ENCODE data around the gene OR1F1. TPM values are rescaled to one million over a fixed set of nuclear protein-coding genes. Genes with fewer than 3 reads are reported as not detected.
A peak's percentile ranks its signal among the peaks of the same experiment; 100 is the strongest.

Gene OR1F1
- total and polyA plus RNA-seq, 2 of the 8 experiments (the other 6 are each of a cell fraction or from before 2014, with no cell fraction given): 0.52 to 1.2 TPM

DNA sequence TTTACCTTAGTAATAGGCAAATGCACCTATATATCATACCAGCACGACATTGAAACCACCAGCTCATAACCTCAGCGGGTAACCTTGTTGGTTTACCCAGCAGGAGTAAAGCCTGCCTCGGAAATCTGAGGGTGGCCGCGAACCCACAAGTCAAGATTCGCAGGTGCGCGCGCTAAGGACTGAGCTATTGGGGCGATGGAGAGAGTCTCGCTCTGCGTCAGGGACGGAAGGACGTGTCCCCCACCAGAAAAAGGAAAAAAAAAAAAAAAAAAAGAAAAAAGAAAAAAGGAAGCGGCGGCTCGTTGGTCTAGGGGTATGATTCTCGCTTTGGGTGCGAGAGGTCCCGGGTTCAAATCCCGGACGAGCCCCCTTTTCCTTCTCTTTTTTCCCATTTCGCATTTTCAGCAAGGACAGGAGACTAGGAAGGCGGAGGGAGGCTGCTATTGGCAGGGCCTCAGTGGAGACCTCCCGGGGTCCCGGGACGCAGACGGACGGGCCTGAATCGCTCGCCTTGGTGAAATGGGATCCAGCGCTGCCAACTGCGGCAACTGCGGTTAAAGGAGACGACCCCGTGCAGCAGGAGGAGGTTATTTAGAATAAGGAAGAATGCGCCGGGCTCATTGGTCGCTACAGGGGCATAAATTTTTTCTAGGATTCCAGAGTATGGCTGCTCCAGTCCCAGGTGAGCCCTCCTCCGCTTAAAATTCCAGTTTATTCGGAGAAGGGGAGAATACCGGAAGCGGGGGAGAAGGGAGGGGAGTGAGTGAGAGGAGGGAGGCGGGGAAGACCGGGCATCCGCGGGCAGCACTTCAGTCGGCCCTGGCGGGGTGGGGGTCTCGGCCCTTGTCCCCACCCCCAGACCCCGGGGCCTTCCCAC lies at the start of gene OR1F1 (continued):
- no peak for TF ChIP-seq RFX5 (IDR thresholded peaks at IDR 0.05; ENCODE audit: borderline replicate concordance, low read depth, low read length)
- no peak for TF ChIP-seq KDM1A (IDR thresholded peaks at IDR 0.05; ENCODE audit: borderline replicate concordance, low read length)
- TF ChIP-seq ASH2L (IDR thresholded peaks at IDR 0.05; ENCODE audit: low read length): no peak
- peak; percentile 65; the same call in 1 of the 2 replicates for TF ChIP-seq ATF2 (IDR thresholded peaks at IDR 0.05; ENCODE audit: low read length)
- no peak for TF ChIP-seq CTCF (IDR thresholded peaks at IDR 0.05; ENCODE audit: control extremely low read depth in 1 of 3, insufficient read depth in 1 of 3, low read depth in 1 of 3, low read length in 3 of 3)
- TF ChIP-seq JUN (IDR thresholded peaks at IDR 0.05; ENCODE audit: low read depth, low read length): no peak
- TF ChIP-seq EGR1 (IDR thresholded peaks at IDR 0.05; ENCODE audit: borderline replicate concordance, low read depth, low read length): no peak
- TF ChIP-seq YY1 (IDR thresholded peaks at IDR 0.05; ENCODE audit: low read depth, low read length): no peak
- TF ChIP-seq POU5F1 (IDR thresholded peaks at IDR 0.05; ENCODE audit: low read depth, low read length): no peak
- TF ChIP-seq SP2 (IDR thresholded peaks at IDR 0.05; ENCODE audit: low read length): no peak
- TF ChIP-seq BCL11A (IDR thresholded peaks at IDR 0.05; ENCODE audit: low read depth in 2 of 2, low read length in 2 of 2): no peak
- TF ChIP-seq USF2 (IDR thresholded peaks at IDR 0.05; ENCODE audit: low read length): no peak
- TF ChIP-seq PHF8 (conservative IDR thresholded peaks at IDR 0.05; ENCODE audit: low read depth, low read length): no peak
- TF ChIP-seq HDAC6 (IDR thresholded peaks at IDR 0.05; ENCODE audit: low read depth, low read length): no peak
